ENCODE data around the gene RRP7A.

DNA sequence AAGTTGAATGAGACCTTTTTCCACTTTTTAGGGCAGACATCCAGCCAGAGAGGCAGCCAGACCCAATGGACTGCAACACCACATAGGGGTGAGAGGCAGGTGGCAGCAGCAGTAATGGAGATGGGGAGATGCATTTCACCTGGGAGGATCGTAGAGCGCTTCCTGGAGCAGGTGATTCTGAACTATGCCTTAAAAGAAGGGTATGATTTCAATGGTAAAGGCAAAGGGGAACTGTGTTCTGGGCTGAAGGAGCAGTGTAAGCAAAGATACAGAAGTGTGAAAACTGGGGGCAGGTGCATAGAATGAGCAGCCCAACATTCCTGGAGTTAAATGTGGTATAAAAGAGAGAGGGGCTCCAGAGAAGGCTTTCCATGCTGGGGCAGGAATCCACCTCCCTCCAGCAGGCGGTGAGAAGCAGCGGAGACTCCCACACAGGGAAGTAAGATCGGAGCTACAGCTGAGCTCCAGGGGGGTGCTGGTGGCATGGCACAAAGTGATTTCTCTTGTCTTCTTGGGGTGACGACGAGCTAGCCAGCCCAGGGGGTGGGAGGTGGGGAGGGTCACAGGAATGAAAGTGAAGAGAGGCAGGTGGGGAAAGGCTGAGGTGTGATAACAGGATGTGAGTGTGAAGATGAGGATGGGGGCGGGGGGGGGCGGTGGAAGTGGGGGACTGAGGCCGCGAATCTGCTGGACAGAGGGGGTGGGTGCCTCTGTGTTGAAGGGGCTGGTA is 29.9 kb upstream of the RRP7A start:
- TF ChIP-seq POLR2A (IDR thresholded peaks at IDR 0.05; ENCODE audit: low read length) (no peak), GATA1 (IDR thresholded peaks at IDR 0.05; ENCODE audit: low read depth, low read length) (no peak)

All from erythroblast (primary cell).